Esophagus squamous epithelium (tissue), 4 donors: ENCODE data around the gene AKR1C1.
"Not testable (repeated sequence)": the region's sequence is repeated elsewhere in the genome, so short reads cannot be mapped to it uniquely, and the experiment has no call there.

ENCODE experiments used
- CTCF ChIP-seq, 6 experiments: fragments of 450-650 bp in 4 of 6; fragments of 200-600 bp in 2 of 6; sonication (generic) in 2 of 6; IDR thresholded peaks; one replicate each; pipeline ENCODE4 v1.5.1; 2016 to 2019; ENCODE audit warnings: antibody characterized with exemption in 6 of 6, mild to moderate bottlenecking in 4 of 6, moderate library complexity in 4 of 6
- POLR2A ChIP-seq, 4 donors: fragments of 450-650 bp; IDR thresholded peaks; one replicate each; pipeline ENCODE4 v1.6.1; 2017; ENCODE audit warnings: antibody characterized with exemption in 4 of 4, mild to moderate bottlenecking in 4 of 4, moderate library complexity in 3 of 4

DNA sequence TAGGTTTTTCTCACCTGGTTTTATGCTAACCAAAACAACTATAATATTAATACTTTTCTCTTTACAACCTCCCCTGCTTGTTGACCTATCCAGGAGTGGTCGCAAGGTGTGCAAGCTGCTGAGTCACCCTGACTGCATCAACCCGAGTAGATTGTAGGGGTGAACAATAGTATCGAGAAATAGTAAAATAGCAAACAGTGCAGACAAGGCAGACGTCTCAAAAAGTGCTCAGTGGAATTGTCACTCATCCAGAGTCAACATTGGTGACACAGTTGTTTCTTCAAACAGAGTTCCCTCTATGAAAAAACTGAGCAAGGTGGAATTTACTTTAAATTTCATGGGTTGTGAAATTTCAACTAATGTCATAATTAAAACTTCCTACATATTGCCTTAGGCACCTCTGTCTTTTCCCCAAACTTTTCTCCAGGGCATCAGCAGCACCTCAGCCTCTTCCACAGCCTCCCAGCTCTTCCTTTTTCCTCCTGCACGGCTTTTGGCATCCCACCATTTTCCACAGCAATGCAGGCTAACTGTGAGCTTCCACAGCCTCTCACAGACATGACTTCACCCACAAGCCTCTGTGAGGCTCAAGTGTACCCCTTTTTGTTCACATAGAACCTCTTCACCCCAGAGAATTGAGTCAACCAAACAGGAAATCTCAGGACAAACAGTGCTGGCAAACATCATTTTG, 6.1 kb upstream of the AKR1C1 start:
- not testable (repeated sequence) for TF ChIP-seq CTCF, POLR2A (IDR thresholded peaks at IDR 0.05)
